DND-41 (cell line): ENCODE data around the gene HMGXB3.
A peak's percentile ranks its signal among the peaks of the same experiment; 100 is the strongest.
"Not testable (repeated sequence)": the region's sequence is repeated elsewhere in the genome, so short reads cannot be mapped to it uniquely, and the experiment has no call there.

Source experiments
- ATAC-seq: fragments of 200-7000 bp; cut with Tn5 transposase; 3 replicates; pipeline ENCODE4 v1.9.1; 2021; ENCODE audit warnings: low read depth; ENCODE audit not compliant: insufficient read depth
- DNase-seq: peaks from one replicate; pipeline ENCODE4 v3.0.0-alpha.2; 2020
- H2AFZ ChIP-seq: 2 replicates; pipeline ENCODE4 v1.6.0; 2012; ENCODE audit warnings: low read depth, low read length
- H3K27ac ChIP-seq: 2 replicates; pipeline ENCODE4 v1.5.1; 2012; ENCODE audit warnings: low read length, inconsistent platforms
- H3K27me3 ChIP-seq: fragments of 200-600 bp; sonication (generic); 2 replicates; pipeline ENCODE4 v1.6.0; 2012; ENCODE audit warnings: low read length, mild to moderate bottlenecking, inconsistent platforms; ENCODE audit not compliant: insufficient read depth, poor library complexity
- H3K36me3 ChIP-seq: 2 replicates; pipeline ENCODE4 v1.5.1; 2012; ENCODE audit warnings: low read length, inconsistent platforms; ENCODE audit not compliant: insufficient read depth
- H3K4me1 ChIP-seq: 2 replicates; pipeline ENCODE4 v1.5.1; 2012; ENCODE audit warnings: mild to moderate bottlenecking, low read length; ENCODE audit not compliant: insufficient read depth
- H3K4me2 ChIP-seq: 2 replicates; pipeline ENCODE4 v1.6.0; 2012; ENCODE audit warnings: mild to moderate bottlenecking, moderate library complexity, low read length, inconsistent platforms; ENCODE audit not compliant: insufficient read depth
- H3K4me3 ChIP-seq, 2 experiments: fragments of 200-600 bp in 1 of 2; shearing (Covaris generic) in 1 of 2; 2 replicates each; pipeline ENCODE4 v1.5.1; 2012 to 2016; ENCODE audit warnings: inconsistent platforms in 2 of 2, low read length in 2 of 2, mild to moderate bottlenecking in 2 of 2, low read depth in 1 of 2, moderate library complexity in 1 of 2
- H3K79me2 ChIP-seq: 2 replicates; pipeline ENCODE4 v1.6.0; 2012; ENCODE audit warnings: low read length, inconsistent platforms; ENCODE audit not compliant: insufficient read depth
- H3K9ac ChIP-seq: 2 replicates; pipeline ENCODE4 v1.6.0; 2012; ENCODE audit warnings: low read depth, mild to moderate bottlenecking, inconsistent platforms, low read length, moderate library complexity
- H3K9me3 ChIP-seq: 2 replicates; pipeline ENCODE4 v1.5.1; 2012; ENCODE audit warnings: low read length, moderate library complexity, mild to moderate bottlenecking, inconsistent platforms; ENCODE audit not compliant: insufficient read depth, severe bottlenecking
- H4K20me1 ChIP-seq: 2 replicates; pipeline ENCODE4 v1.6.0; 2012; ENCODE audit warnings: low read length; ENCODE audit not compliant: insufficient read depth
- EZH2 ChIP-seq: IDR thresholded peaks from 3 replicates; pipeline ENCODE4 v1.6.1; 2012; ENCODE audit warnings: borderline replicate concordance, low read depth, mild to moderate bottlenecking, moderate library complexity, low read length, inconsistent platforms; ENCODE audit not compliant: severe bottlenecking
- TF ChIP-seq, protein P1 (sequence below): IDR thresholded peaks from 2 replicates; pipeline ENCODE4 v1.5.1; 2012; ENCODE audit warnings: borderline replicate concordance, low read length, moderate library complexity, mild to moderate bottlenecking; ENCODE audit not compliant: poor library complexity, severe bottlenecking; ENCODE audit errors: extremely low read depth

Gene HMGXB3

DNA sequence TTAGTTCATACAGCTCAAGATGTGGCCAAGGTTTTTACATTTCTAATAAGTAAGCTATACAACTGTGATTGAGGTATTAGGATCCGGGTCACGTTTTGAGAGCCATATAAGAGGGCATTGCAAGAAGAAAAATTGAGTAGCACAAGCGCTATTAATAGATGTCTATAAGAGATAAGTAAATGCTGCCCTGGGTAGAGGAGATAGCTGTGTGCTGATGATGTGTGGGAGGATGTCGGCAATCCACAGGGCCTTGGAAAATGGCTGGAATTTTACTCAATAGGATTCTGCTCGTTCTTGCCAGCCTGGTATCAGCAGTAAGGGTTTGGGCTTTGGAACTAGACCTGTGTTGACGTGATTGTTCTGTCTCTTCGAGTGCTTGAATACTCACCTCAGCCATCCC, 44.2 kb downstream of the HMGXB3 start:
- no peak overlapping the region for H2AFZ ChIP-seq
- DNase-seq (no peak), ATAC-seq (no peak)
- H3K4me2 ChIP-seq, result no peak overlapping the region
- no peak for TF ChIP-seq EZH2
- TF ChIP-seq, protein P1, sequence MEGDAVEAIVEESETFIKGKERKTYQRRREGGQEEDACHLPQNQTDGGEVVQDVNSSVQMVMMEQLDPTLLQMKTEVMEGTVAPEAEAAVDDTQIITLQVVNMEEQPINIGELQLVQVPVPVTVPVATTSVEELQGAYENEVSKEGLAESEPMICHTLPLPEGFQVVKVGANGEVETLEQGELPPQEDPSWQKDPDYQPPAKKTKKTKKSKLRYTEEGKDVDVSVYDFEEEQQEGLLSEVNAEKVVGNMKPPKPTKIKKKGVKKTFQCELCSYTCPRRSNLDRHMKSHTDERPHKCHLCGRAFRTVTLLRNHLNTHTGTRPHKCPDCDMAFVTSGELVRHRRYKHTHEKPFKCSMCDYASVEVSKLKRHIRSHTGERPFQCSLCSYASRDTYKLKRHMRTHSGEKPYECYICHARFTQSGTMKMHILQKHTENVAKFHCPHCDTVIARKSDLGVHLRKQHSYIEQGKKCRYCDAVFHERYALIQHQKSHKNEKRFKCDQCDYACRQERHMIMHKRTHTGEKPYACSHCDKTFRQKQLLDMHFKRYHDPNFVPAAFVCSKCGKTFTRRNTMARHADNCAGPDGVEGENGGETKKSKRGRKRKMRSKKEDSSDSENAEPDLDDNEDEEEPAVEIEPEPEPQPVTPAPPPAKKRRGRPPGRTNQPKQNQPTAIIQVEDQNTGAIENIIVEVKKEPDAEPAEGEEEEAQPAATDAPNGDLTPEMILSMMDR, result no peak
- no peak overlapping the region for H3K27ac ChIP-seq
- H3K9ac ChIP-seq, result no peak overlapping the region
- no peaks in the 10 kb centered on the region for H3K4me1 ChIP-seq
- no peaks in the 10 kb centered on the region for H3K79me2 ChIP-seq
- no peaks in the 10 kb centered on the region for H3K27me3 ChIP-seq
- no peak overlapping the region for H3K4me3 ChIP-seq
- peaks cover 9% of the 10 kb centered on the region; the same call in 1 of the 2 replicates for H4K20me1 ChIP-seq
- H3K36me3 ChIP-seq, result peaks cover 94% of the 10 kb centered on the region
- H3K9me3 ChIP-seq, result no peaks in the 10 kb centered on the region

DNA sequence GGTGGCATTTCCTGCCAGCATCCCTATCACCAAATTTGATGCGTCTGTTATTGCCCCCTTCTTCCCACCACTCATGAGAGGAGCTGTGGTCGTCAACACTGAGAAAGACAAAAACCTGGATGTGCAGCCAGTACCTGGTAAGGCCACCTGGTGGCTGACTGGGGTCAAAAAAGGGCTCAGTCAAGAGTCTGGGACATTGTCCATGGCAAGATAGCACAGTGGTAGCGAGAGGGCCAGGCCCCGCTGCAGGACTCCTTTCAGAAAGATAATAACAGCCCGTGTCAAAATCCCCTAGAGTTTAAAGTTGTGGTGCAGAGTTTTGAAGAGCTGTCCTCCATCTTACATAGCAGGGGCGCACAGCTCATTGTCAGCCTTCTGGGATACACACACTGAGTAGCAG, 45.0 kb downstream of the HMGXB3 start:
- no peaks in the 10 kb centered on the region for H3K4me1 ChIP-seq
- no peak for TF ChIP-seq EZH2
- TF ChIP-seq, protein P1, result peak; percentile 18
- DNase-seq (no peak), ATAC-seq (no peak)
- H4K20me1 ChIP-seq, result peaks cover 6% of the 10 kb centered on the region; the same call in 1 of the 2 replicates
- no peaks in the 10 kb centered on the region for H3K27me3 ChIP-seq
- no peaks in the 10 kb centered on the region for H3K79me2 ChIP-seq
- H3K36me3 ChIP-seq, result peaks cover 94% of the 10 kb centered on the region
- H3K9me3 ChIP-seq, result no peaks in the 10 kb centered on the region
- no peak overlapping the region for H2AFZ ChIP-seq
- H3K9ac ChIP-seq, result no peak overlapping the region
- no peak overlapping the region for H3K27ac ChIP-seq
- no peak overlapping the region for H3K4me3 ChIP-seq
- no peak overlapping the region for H3K4me2 ChIP-seq

DNA sequence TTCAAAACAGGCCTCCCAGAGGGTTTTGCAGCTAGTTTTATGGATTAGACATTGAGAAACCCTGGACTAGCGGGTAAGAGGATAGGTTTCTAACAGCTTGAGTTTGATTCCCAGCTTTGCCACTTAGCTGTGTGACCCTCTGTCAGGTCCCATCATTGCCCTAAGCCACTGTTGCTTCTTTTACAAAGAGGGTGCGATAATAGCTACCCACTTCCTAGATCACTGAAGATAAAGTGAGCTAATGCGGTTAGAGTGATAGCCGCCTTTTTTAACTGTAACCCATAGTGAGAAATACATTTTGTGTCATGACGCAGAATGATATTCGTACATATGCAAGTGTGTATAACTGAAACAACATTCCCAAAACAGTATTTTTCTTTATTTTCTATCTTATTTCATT, 45.5 kb downstream of the HMGXB3 start:
- no peaks in the 10 kb centered on the region for H3K27me3 ChIP-seq

DNA sequence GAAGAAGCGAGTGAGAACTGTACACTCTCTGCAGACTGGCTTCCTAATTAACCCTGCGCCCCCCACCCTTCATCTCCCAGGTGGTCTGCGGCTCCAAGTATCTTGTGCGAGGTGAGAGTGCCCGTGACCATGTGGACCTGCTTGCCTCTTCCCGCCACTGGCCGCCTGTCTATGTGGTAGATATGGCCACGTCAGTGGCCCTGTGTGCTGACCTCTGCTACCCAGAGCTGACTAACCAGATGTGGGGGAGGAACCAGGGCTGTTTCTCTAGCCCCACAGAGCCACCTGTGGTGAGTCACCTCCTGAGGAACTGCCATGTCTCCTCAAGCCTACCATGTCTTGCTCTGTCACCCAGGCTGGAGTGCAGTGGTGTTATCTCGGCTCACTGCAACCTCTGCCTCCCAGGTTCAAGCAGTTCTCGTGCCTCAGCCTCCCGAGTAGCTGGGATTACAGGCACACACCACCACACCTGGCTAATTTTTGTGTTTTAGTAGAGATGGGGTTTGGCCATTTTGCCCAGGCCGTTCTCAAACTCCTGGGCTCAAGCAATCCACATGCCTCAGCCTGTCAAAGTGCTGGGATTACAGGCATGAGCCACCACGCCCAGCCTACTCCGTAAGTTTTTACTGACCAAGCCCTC, 49.8 kb downstream of the HMGXB3 start:
- not testable (repeated sequence) for ATAC-seq, H2AFZ ChIP-seq, H3K4me1 ChIP-seq, H3K4me3 ChIP-seq, DNase-seq, H3K27me3 ChIP-seq, H3K9me3 ChIP-seq, H3K9ac ChIP-seq, H3K79me2 ChIP-seq, H4K20me1 ChIP-seq, H3K27ac ChIP-seq, H3K4me2 ChIP-seq
- peaks cover 88% of the 10 kb centered on the region for H3K36me3 ChIP-seq

More for the DNA sequence above, 45.5 kb downstream of the HMGXB3 start:
- DNase-seq (no peak), ATAC-seq (0 out of 3 replicates have a peak, but pooled peaks have one; percentile 17)
- H3K36me3 ChIP-seq, result peaks cover 94% of the 10 kb centered on the region
- H3K27ac ChIP-seq, result no peak overlapping the region
- H3K4me1 ChIP-seq, result no peaks in the 10 kb centered on the region
- peaks cover 5% of the 10 kb centered on the region; the same call in 1 of the 2 replicates for H4K20me1 ChIP-seq
- H3K79me2 ChIP-seq, result no peaks in the 10 kb centered on the region
- H3K4me2 ChIP-seq, result no peak overlapping the region
- H3K9ac ChIP-seq, result no peak overlapping the region
- no peaks in the 10 kb centered on the region for H3K9me3 ChIP-seq
- H2AFZ ChIP-seq, result no peak overlapping the region
- H3K4me3 ChIP-seq, result no peak overlapping the region
- no peak for TF ChIP-seq EZH2
- TF ChIP-seq, protein P1, result no peak
